HG03378 (cell line): ENCODE results near the gene CTDSPL2.
A peak's percentile ranks its signal among the peaks of the same experiment; 100 is the strongest.
"Not testable (repeated sequence)": the region's sequence is repeated elsewhere in the genome, so short reads cannot be mapped to it uniquely, and the experiment has no call there.

Source experiments
- ATAC-seq: cut with Tn5 transposase; IDR thresholded peaks from one replicate; pipeline ENCODE4 v1.9.1; 2021; ENCODE audit warnings: mild to moderate bottlenecking, moderate library complexity; ENCODE audit not compliant: unreplicated experiment

The CTDSPL2 gene

GRCh38 chr15:44537735-44538240 is 110.4 kb downstream of the CTDSPL2 start:
- no peak for ATAC-seq

GRCh38 chr15:44541282-44541958 is 114.0 kb downstream of the CTDSPL2 start:
- no peak for ATAC-seq

- no peak for ATAC-seq
These were observed 115.2 kb downstream of the CTDSPL2 start for GRCh38 chr15:44542596-44542995.

GRCh38 chr15:44544745-44545144 is 117.3 kb downstream of the CTDSPL2 start:
- ATAC-seq: not testable (repeated sequence)

- ATAC-seq: peak; percentile 59
These were observed 118.7 kb downstream of the CTDSPL2 start for GRCh38 chr15:44545913-44546802.

GRCh38 chr15:44549152-44549551 is 121.7 kb downstream of the CTDSPL2 start:
- ATAC-seq: not testable (repeated sequence)

GRCh38 chr15:44550256-44550655 is 122.8 kb downstream of the CTDSPL2 start:
- ATAC-seq: no peak

GRCh38 chr15:44550734-44551133 is 123.3 kb downstream of the CTDSPL2 start:
- no peak for ATAC-seq

GRCh38 chr15:44554934-44555723 is 127.7 kb downstream of the CTDSPL2 start:
- no peak for ATAC-seq

- not testable (repeated sequence) for ATAC-seq
These were observed 133.5 kb downstream of the CTDSPL2 start for GRCh38 chr15:44560926-44561325.

GRCh38 chr15:44565387-44566154 is 138.1 kb downstream of the CTDSPL2 start:
- ATAC-seq: no peak

- no peak for ATAC-seq
These were observed 138.7 kb downstream of the CTDSPL2 start for GRCh38 chr15:44566155-44566540.

- ATAC-seq: no peak
These were observed 140.9 kb downstream of the CTDSPL2 start for GRCh38 chr15:44568338-44568737.

GRCh38 chr15:44569316-44569715 is 141.9 kb downstream of the CTDSPL2 start:
- no peak for ATAC-seq

GRCh38 chr15:44570361-44570760 is 142.9 kb downstream of the CTDSPL2 start:
- ATAC-seq: no peak

- no peak for ATAC-seq
These were observed 146.0 kb downstream of the CTDSPL2 start for GRCh38 chr15:44573386-44573785.

- no peak for ATAC-seq
These were observed 147.3 kb downstream of the CTDSPL2 start for GRCh38 chr15:44574734-44575133.
